Loucy (cell line): ENCODE results near the gene SYNE2.

ENCODE experiments used
- H2AFZ ChIP-seq: fragments of 200-600 bp; sonication (generic); 2 replicates; pipeline ENCODE4 v1.6.0; 2016; ENCODE audit warnings: antibody characterized with exemption, mild to moderate bottlenecking, low read length, moderate library complexity
- H3F3A ChIP-seq: fragments of 200-600 bp; 2 replicates; pipeline ENCODE4 v1.6.0; 2016; ENCODE audit warnings: antibody characterized with exemption, low read depth, mild to moderate bottlenecking
- H3K27me3 ChIP-seq: fragments of 200-600 bp; sonication (generic); 2 replicates; pipeline ENCODE4 v1.6.1; 2014; ENCODE audit warnings: low read length, mild to moderate bottlenecking; ENCODE audit not compliant: insufficient read depth, poor library complexity, severe bottlenecking
- H3K36me3 ChIP-seq: fragments of 200-600 bp; sonication (generic); 2 replicates; pipeline ENCODE4 v1.6.1; 2016; ENCODE audit warnings: low read length; ENCODE audit not compliant: insufficient read depth
- H3K4me1 ChIP-seq: fragments of 200-600 bp; sonication (generic); 2 replicates; pipeline ENCODE4 v1.5.1; 2014; ENCODE audit warnings: low read length, mild to moderate bottlenecking; ENCODE audit not compliant: insufficient read depth, poor library complexity, severe bottlenecking
- H3K4me2 ChIP-seq: fragments of 200-600 bp; sonication (generic); 2 replicates; pipeline ENCODE4 v1.6.0; 2014; ENCODE audit warnings: antibody characterized with exemption, low read length, low read depth, mild to moderate bottlenecking; ENCODE audit not compliant: poor library complexity, severe bottlenecking
- H3K4me3 ChIP-seq: fragments of 200-600 bp; sonication (generic); 2 replicates; pipeline ENCODE4 v1.5.1; 2014; ENCODE audit warnings: low read length, mild to moderate bottlenecking, mixed read lengths; ENCODE audit not compliant: poor library complexity, severe bottlenecking
- H3K79me2 ChIP-seq: fragments of 200-600 bp; sonication (generic); 2 replicates; pipeline ENCODE4 v1.6.1; 2014; ENCODE audit warnings: low read length; ENCODE audit not compliant: insufficient read depth
- H3K9ac ChIP-seq: fragments of 200-600 bp; sonication (generic); 2 replicates; pipeline ENCODE4 v1.6.0; 2014; ENCODE audit warnings: mild to moderate bottlenecking, low read depth, low read length, moderate library complexity; ENCODE audit not compliant: poor library complexity, severe bottlenecking
- H3K9me2 ChIP-seq: fragments of 200-600 bp; sonication (generic); replicated peaks from 2 replicates; pipeline ENCODE4 v1.6.1; 2016; ENCODE audit warnings: low read depth, low read length, mixed read lengths
- H3K9me3 ChIP-seq: fragments of 200-600 bp; sonication (generic); 2 replicates; pipeline ENCODE4 v1.6.1; 2014; ENCODE audit warnings: mild to moderate bottlenecking, antibody characterized with exemption, low read length, low read depth; ENCODE audit not compliant: insufficient read depth
- H4K20me1 ChIP-seq: fragments of 200-600 bp; sonication (generic); 2 replicates; pipeline ENCODE4 v1.6.0; 2014; ENCODE audit warnings: antibody characterized with exemption, low read length, mild to moderate bottlenecking; ENCODE audit not compliant: insufficient read depth, poor library complexity, severe bottlenecking
- CTCF ChIP-seq: fragments of 200-600 bp; sonication (generic); conservative IDR thresholded peaks from 2 replicates; pipeline ENCODE4 v1.5.1; 2014; ENCODE audit warnings: mild to moderate bottlenecking, antibody characterized with exemption, low read length
- EZH2phosphoT487 ChIP-seq: fragments of 200-600 bp; IDR thresholded peaks from 2 replicates; pipeline ENCODE4 v1.6.1; 2018; ENCODE audit warnings: antibody characterized with exemption, mild to moderate bottlenecking, moderate library complexity, borderline replicate concordance

The SYNE2 gene

DNA sequence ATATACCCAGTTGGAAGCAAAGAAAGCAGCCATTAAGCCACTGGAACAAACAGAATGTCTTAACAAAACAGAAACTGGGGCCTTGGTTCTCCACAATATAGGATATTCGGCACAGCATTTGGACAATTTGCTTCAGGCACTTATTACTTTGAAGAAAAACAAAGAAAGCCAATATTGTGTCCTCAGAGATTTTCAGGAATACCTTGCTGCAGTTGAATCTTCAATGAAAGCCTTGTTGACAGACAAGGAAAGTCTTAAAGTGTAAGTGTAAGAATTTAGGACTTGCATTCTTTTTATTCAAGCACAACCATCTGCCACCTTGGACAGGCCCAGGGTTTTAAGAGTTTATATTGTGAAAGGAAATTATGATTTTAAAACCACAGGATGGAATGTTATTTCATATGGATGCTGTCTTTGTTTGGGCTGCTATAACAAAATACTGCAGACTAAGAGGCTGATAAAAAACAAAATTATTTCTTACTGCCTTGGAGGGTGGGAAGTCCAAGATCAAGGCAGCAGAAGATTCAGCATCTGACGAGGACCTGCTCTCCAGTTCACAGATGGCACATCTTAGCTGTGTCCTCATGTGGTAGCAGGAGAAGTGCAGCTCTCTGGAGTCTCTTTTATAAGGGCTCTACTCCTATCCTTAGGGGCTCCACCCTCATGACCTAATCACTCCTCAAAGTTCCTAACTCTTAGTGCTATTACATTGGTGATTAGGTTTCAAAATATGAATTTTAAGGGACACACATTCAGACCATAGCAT, 197.0 kb downstream of the SYNE2 start:
- no peaks in the 10 kb centered on the region for H3K4me1 ChIP-seq
- H3K9me3 ChIP-seq, result no peaks in the 10 kb centered on the region
- H3K9ac ChIP-seq, result no peak overlapping the region
- H3K4me3 ChIP-seq, result no peak overlapping the region
- H4K20me1 ChIP-seq, result no peaks in the 10 kb centered on the region
- H3K79me2 ChIP-seq, result no peaks in the 10 kb centered on the region
- H3F3A ChIP-seq, result no peaks in the 10 kb centered on the region
- H2AFZ ChIP-seq, result no peak overlapping the region
- no peaks in the 10 kb centered on the region for H3K27me3 ChIP-seq
- peaks cover 9% of the 10 kb centered on the region; the same call in 1 of the 2 replicates for H3K36me3 ChIP-seq
- TF ChIP-seq CTCF (no peak), EZH2phosphoT487 (no peak)
- H3K9me2 ChIP-seq, result no peaks in the 10 kb centered on the region
- H3K4me2 ChIP-seq, result no peak overlapping the region

- no peaks in the 10 kb centered on the region for H3K79me2 ChIP-seq
- TF ChIP-seq EZH2phosphoT487 (no peak), CTCF (no peak)
- H3K9me3 ChIP-seq, result no peaks in the 10 kb centered on the region
- H4K20me1 ChIP-seq, result no peaks in the 10 kb centered on the region
- no peaks in the 10 kb centered on the region for H3K4me1 ChIP-seq
- no peak overlapping the region for H2AFZ ChIP-seq
- H3K27me3 ChIP-seq, result no peaks in the 10 kb centered on the region
- no peak overlapping the region for H3K9ac ChIP-seq
- no peaks in the 10 kb centered on the region for H3K9me2 ChIP-seq
- no peak overlapping the region for H3K4me3 ChIP-seq
- peaks cover 9% of the 10 kb centered on the region; the same call in 1 of the 2 replicates for H3K36me3 ChIP-seq
- no peak overlapping the region for H3K4me2 ChIP-seq
- no peaks in the 10 kb centered on the region for H3F3A ChIP-seq
Observed at GRCh38 chr14:64053694-64054669, 201.2 kb downstream of the SYNE2 start.

- no peaks in the 10 kb centered on the region for H3K9me3 ChIP-seq
- no peak overlapping the region for H3K4me2 ChIP-seq
- no peaks in the 10 kb centered on the region for H3K9me2 ChIP-seq
- no peaks in the 10 kb centered on the region for H3F3A ChIP-seq
- H3K79me2 ChIP-seq, result no peaks in the 10 kb centered on the region
- TF ChIP-seq CTCF (no peak), EZH2phosphoT487 (no peak)
- H3K27me3 ChIP-seq, result no peaks in the 10 kb centered on the region
- no peaks in the 10 kb centered on the region; the same call in 1 of the 2 replicates for H3K36me3 ChIP-seq
- H4K20me1 ChIP-seq, result no peaks in the 10 kb centered on the region
- H3K4me1 ChIP-seq, result no peaks in the 10 kb centered on the region
- no peak overlapping the region for H3K4me3 ChIP-seq
- H2AFZ ChIP-seq, result no peak overlapping the region
- H3K9ac ChIP-seq, result no peak overlapping the region
Observed at GRCh38 chr14:64059454-64060198, 206.8 kb downstream of the SYNE2 start.
